GM12873 (cell line): Measurements from ENCODE around the gene RSPH1.
A peak's percentile ranks its signal among the peaks of the same experiment; 100 is the strongest.

Experiments used
- TF ChIP-seq, protein P1 (sequence below): IDR thresholded peaks from 2 replicates; pipeline ENCODE4 v1.5.1; 2012; ENCODE audit warnings: low read depth, mild to moderate bottlenecking, moderate library complexity, low read length, control low read depth; ENCODE audit not compliant: insufficient read depth; ENCODE audit errors: missing control alignments

RSPH1 gene

DNA sequence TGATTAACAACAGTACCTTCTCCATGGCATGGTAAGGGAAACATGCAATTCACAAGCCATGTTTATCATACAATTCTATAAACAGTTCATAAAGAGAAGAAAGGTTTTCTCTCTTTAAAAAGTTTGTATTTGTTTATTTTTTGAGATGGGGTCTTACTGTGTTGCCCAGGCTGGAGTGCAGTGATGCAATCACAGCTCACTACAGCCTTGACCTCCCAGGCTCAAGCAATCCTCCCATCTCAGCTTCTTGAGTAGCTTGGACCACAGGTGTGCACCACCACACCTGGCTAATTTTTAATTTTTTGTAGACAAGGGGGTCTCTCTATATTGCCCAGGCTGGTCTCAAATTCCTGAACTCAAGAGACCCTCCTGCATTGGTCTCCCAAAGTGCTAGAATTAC is 45.6 kb upstream of the RSPH1 start:
- TF ChIP-seq, protein P1, sequence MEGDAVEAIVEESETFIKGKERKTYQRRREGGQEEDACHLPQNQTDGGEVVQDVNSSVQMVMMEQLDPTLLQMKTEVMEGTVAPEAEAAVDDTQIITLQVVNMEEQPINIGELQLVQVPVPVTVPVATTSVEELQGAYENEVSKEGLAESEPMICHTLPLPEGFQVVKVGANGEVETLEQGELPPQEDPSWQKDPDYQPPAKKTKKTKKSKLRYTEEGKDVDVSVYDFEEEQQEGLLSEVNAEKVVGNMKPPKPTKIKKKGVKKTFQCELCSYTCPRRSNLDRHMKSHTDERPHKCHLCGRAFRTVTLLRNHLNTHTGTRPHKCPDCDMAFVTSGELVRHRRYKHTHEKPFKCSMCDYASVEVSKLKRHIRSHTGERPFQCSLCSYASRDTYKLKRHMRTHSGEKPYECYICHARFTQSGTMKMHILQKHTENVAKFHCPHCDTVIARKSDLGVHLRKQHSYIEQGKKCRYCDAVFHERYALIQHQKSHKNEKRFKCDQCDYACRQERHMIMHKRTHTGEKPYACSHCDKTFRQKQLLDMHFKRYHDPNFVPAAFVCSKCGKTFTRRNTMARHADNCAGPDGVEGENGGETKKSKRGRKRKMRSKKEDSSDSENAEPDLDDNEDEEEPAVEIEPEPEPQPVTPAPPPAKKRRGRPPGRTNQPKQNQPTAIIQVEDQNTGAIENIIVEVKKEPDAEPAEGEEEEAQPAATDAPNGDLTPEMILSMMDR = no peak

DNA sequence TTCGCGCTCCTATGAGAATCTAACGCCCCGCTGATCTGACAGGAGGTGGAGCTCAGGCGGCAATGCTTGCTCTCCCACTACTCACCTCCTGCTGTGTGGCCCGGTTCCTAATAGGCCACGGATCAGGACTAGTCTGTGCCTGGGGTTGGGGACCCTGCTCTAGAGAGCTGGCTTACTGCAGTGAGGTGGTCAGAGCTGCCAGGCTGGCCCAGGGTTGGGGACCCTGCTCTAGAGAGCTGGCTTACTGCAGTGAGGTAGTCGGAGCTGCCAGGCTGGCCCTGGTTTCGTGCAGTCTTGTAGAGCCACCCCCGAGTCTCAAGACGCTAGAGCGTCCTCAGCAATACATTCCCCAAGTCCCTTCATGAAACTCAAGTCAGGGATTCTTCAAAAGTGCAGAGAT is 45.1 kb upstream of the RSPH1 start:
- TF ChIP-seq, protein P1 = no peak

DNA sequence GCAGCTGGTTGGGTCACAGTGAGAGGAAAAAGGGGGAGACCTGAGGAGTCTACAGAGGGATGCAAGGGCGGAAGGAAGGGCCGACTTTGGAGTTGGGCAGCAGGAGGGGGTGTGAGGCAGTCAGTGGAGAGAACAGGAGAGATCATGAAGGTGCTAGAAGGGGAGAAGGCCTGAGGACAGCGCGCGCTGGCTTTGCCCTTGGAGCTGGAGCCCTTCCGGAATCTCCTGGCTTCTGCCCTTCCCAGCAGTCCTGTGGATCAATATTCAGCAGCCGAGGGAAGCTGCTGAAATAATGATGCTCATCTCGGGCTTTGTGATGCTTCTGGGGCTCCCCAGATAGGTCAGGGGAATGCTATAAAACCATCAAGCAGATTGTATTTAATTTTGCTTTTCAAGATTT is 44.4 kb upstream of the RSPH1 start:
- TF ChIP-seq, protein P1 = no peak

DNA sequence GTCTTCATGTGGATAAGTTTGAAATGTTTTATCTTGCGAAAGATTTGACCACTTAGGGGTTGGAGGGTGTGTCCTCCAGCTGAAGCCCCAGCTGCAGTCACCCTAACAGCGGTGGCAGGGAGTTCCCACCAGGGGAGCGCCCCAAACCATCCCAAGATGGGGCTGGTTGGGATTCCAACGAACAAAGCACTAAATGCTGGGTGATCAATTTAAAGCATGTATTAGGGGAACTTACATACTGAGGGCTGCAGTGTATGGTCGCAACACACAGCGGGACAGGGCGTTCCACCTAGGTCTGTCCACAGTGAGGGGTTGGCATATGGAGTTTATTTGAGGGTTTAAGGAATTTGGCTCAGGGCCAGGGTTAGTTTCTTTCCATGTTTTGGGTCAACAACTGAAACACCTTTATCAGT is 43.9 kb upstream of the RSPH1 start:
- TF ChIP-seq, protein P1 = peak; percentile 19

DNA sequence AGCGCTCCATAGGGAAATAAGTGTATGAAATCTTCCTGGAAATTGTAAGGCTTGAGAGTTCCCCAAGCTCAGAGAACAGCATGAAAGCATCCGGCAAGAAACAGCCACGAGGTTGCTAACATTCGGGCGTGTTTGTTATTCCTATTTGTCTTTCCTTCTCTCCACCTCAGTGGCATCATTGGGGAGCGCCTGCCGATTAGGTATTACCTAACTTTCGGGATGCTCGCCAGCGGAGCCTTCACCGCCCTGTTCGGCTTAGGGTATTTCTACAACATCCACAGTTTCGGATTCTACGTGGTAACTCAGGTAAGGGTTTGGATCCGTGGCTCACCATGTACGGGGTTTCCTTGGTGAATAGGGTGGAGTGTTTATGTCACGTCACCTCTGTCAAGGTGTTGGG is 43.3 kb upstream of the RSPH1 start:
- TF ChIP-seq, protein P1 = no peak

DNA sequence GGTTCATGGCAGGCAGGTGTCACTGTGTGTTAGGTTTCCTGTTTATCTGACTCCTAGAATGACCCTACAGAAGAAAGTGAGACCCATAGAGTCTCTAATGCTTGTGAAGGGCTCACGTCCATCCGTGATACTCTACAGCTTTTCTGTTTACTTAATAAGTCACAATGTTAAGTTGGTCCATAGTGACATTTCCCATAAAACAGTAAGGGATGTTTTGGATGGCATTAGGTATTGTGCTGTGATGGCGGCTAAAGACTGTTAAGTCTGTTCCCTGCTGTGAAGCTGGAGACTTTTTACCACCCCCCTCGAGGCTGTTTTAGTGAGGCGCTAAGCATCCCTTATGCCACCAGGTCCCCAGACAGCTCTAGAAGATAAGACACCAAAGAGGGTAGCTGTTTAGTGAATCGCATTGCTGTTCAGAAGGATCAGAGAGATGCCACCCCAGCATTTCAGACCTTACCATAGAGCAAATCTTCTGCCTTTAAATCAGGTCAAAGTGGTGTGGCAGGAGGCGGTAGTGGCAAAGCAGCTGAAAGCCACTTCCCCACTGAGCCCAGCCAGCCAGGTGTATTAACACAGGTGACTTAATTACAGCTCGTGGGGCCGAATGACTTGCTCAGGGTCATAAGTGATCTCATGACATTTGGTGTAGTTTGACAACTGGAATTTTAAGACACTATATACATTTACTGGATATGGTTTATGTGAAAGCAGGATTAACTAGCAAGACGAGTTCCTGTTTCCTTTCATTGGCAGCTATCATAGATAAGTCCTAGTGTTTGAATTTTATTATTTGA is 42.7 kb upstream of the RSPH1 start:
- TF ChIP-seq, protein P1 = no peak

DNA sequence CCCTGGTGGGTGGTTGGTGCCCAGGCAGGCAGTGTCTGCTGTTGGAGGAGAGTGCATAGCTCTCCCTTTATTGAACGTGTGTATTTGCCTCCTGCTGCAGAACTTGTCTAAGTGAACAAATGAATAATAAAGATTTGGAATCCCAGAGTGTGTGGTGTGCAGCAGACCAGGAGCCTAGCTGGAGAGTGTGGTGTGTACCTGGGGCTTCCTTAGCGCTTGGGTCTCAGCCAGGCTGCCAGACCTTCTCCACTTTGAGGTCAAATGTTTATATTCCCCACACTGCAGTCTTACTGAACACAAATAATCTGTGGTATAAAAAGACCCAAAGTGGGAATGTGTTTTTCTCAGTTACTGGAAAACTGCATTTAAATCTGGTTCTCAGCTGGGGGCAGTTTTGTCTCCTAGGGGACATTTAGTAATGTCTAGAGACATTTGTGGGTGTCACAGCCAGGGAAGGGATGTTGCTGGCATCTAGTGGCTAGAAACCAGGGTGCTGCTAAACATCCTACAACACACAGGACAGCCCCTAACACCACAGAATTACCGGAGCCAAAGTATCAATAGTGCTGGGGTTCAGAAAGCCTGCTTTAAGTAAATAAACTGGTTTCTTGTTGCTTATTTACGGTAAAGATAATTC is 41.2 kb upstream of the RSPH1 start:
- TF ChIP-seq, protein P1 = peak; percentile 77
